ENCODE measurements around the gene ZNF804A. TPM values are rescaled to one million over a fixed set of nuclear protein-coding genes. Genes with fewer than 3 reads are reported as not detected.

ZNF804A gene
- total RNA-seq, 4 donors from 2014 or later = 0.05 to 0.10 TPM; not detected in 2

GRCh38 chr2:184769686-184770085 lies 171.4 kb downstream of the ZNF804A start:
- H3K4me3 ChIP-seq (ENCODE audit: low read depth, poor library complexity, severe bottlenecking) = no peak overlapping the region
- TF ChIP-seq CTCF (IDR thresholded peaks at IDR 0.05) (no peak), POLR2A (IDR thresholded peaks at IDR 0.05) (no peak)
- DNase-seq (ENCODE audit: low spot score in 2 of 2) = no peak
- intact Hi-C loops (cut with DNase I; ENCODE audit: low total_unique reads) = no loop called here
- WGBS, 2 donors = 52 to 61% methylated on average over 1 of the region's 1 CpG

GRCh38 chr2:184779777-184780176 lies 181.4 kb downstream of the ZNF804A start:
- H3K4me3 ChIP-seq (ENCODE audit: low read depth, poor library complexity, severe bottlenecking) = no peak overlapping the region
- WGBS, 2 donors = 83 to 86% methylated on average over 2 of the region's 2 CpGs
- intact Hi-C loops (cut with DNase I; ENCODE audit: low total_unique reads) = no loop called here
- TF ChIP-seq CTCF (IDR thresholded peaks at IDR 0.05) (no peak), POLR2A (IDR thresholded peaks at IDR 0.05) (no peak)
- DNase-seq (ENCODE audit: low spot score in 2 of 2) = no peak

- intact Hi-C loops (cut with DNase I; ENCODE audit: low total_unique reads) = no loop called here
- TF ChIP-seq CTCF (IDR thresholded peaks at IDR 0.05) = no peak
- TF ChIP-seq POLR2A (IDR thresholded peaks at IDR 0.05) = no peak
- 47 to 50% methylated on average over 1 of the region's 1 CpG for WGBS, 2 donors
- DNase-seq (ENCODE audit: low spot score in 2 of 2) = no peak
- no peak overlapping the region for H3K4me3 ChIP-seq (ENCODE audit: low read depth, poor library complexity, severe bottlenecking)
Observed at GRCh38 chr2:184780384-184780783, 182.1 kb downstream of the ZNF804A start.

- 68 to 74% methylated on average over 2 of the region's 2 CpGs for WGBS, 2 donors
- H3K4me3 ChIP-seq (ENCODE audit: low read depth, poor library complexity, severe bottlenecking) = no peak overlapping the region
- no peak for TF ChIP-seq CTCF (IDR thresholded peaks at IDR 0.05)
- no peak for DNase-seq (ENCODE audit: low spot score in 2 of 2)
- intact Hi-C loops (cut with DNase I; ENCODE audit: low total_unique reads) = no loop called here
Observed at GRCh38 chr2:184780944-184781343, 182.6 kb downstream of the ZNF804A start.

- no peak for DNase-seq (ENCODE audit: low spot score in 2 of 2)
- intact Hi-C loops (cut with DNase I; ENCODE audit: low total_unique reads) = no loop called here
- H3K4me3 ChIP-seq (ENCODE audit: low read depth, poor library complexity, severe bottlenecking) = no peak overlapping the region
- TF ChIP-seq CTCF (IDR thresholded peaks at IDR 0.05) (no peak), POLR2A (IDR thresholded peaks at IDR 0.05) (no peak)
- 64 to 67% methylated on average over 3 of the region's 3 CpGs for whole genome bisulfite sequencing, 2 donors
Observed at GRCh38 chr2:184783576-184783975, 185.2 kb downstream of the ZNF804A start.

GRCh38 chr2:184793176-184793575 lies 194.8 kb downstream of the ZNF804A start:
- WGBS, 2 donors = 82 to 100% methylated on average over 1 of the region's 1 CpG
- intact Hi-C loops (cut with DNase I; ENCODE audit: low total_unique reads) = no loop called here
- no peak for TF ChIP-seq POLR2A (IDR thresholded peaks at IDR 0.05)
- TF ChIP-seq CTCF (IDR thresholded peaks at IDR 0.05) = no peak
- DNase-seq (ENCODE audit: low spot score in 2 of 2) = no peak
- H3K4me3 ChIP-seq (ENCODE audit: low read depth, poor library complexity, severe bottlenecking) = no peak overlapping the region

All from lower leg skin (tissue), 4 donors.